HG03064 (cell line): ENCODE data around the gene CACNA1D.

ENCODE experiments used
- ATAC-seq: cut with Tn5 transposase; IDR thresholded peaks from one replicate; pipeline ENCODE4 v1.9.1; 2021; ENCODE audit warnings: low read depth; ENCODE audit not compliant: unreplicated experiment

The CACNA1D gene

DNA sequence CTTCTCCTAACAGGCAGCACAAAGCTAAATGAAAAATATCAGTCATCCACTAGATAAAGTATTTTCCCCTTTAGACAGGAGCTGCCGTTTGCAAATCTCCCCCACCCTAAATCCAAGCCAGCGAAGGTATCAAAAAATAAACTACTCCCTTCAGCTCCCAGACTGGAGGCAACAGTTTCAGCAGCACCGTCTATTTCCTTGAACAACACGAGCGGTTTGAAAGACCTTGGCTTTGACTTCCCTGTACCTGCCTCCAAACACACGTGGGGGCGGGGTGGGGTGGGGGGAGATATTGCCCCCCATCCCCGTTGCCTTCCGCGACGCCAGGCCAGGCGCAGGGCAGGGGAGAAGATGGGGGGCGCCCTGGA, 832 bp upstream of the CACNA1D start:
- ATAC-seq, result no peak

DNA sequence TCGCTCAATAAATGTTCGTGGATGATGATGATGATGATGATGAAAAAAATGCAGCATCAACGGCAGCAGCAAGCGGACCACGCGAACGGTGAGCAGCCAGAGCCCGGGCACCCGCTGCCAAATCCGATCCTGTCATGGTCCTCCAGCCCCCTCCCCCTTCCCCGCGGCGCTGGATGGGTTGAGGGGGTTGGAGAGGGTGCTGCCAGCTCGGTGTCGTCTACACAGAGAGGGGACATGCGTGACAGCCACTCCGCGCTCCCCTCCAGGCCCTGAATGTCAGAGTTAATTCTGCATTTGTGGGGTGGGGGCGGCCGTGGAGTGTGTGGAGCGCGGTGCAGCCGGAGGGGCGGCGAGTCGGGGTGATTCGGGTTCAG, 722 bp downstream of the CACNA1D start:
- ATAC-seq, result no peak

DNA sequence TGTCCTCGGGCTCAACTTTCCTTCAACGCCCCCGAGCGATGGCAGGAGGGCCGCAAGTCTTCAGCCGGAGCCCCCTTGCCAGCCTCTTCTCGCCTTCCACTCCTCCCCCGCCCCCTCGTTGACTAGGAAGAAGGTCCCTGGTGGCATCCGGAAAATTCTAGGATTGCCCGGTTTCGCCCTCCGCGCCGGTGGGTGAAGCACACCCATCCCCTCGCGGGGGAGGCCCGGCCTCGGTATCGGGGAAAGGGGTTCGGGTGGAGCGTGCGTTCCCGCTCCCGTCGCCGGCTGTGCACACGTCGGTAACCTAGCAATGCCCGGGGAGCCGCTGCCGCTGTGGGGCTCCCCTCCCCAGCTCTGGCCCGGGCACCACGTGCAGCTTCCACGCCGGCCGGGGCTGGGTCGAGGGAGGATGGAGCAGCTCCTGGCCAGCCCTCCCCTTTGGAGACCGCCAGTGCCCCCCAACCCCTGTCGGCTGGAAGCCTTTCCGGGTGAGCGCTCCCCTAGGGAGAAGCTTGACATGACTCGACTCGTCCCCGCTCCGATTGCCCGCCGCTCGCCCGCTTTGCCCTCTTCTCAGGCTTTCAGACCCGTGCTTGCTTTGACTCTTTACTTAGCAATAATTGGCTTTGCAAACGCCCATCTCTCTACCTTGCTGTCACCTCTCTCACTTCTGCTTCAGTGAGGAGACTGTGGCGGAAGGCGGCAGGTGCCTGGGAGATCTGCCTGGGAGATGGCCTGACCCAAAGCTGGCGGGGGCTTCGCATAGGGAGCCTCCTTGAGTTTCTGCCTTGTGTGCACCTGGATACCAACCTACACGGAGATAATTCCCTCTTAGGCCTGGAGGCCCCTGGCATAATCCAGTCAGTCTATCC, 1.3 kb downstream of the CACNA1D start:
- ATAC-seq, result no peak

DNA sequence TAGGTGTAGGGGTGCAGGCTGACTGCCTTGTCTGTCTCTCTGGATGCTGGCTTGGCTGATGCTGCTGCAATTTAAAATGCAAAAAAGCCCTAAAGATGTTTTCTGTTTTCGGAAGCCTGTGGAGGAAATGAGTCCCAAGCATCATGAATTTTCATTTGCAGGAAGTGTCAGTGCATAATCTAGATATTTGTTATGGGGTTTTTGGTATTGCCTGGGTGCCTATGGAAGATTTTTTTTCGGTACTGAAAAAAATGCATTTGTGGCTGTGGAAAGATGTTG, 1.9 kb downstream of the CACNA1D start:
- ATAC-seq, result no peak

DNA sequence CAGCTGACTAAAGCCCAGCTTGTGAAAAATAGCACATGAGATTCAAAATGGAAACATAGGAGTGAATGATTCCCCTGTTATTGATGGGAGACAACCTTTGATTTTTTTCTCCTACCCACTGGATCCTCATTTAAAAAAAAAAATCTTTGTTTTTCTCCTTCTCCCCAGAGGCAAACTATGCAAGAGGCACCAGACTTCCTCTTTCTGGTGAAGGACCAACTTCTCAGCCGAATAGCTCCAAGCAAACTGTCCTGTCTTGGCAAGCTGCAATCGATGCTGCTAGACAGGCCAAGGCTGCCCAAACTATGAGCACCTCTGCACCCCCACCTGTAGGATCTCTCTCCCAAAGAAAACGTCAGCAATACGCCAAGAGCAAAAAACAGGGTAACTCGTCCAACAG, 2.6 kb downstream of the CACNA1D start:
- ATAC-seq, result no peak

DNA sequence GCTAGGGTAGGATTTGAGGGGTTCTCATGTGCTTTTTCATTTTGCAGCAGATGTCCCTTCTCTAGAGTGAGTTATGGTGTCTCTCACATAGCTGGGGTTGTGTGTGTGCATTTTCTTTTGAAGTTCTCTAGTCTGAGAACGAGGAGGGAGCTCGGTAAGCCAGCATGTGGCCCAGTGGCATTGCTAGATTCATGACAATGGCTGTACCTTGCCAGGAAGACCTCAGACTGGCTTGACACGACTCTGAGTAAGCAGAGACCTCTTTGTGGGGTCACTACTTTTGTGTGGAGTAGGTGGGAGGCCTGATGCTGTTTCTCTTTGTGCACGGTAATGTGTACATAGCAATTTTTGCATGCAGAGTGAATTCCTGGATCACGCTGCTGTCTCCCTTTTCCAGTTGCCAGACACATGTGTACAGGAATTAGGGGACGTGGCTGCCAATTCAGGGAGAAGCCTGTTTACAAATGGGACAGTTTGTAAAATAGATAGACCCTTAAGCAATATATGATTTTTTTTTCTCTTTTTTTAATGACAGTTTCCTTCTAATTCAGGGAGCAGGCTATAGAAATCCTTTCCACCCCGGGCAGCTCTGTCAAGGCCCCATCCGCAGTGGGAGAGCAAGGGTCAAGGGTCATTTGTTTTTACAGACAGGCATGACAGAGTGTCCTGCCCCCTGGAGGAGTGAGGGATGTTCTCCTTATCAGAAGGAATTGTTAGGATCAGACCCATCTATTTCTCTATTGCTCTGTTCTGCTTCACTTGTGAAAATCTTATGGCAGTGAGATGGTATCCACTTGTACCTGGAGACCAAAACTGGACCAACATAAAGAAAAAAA, 4.6 kb downstream of the CACNA1D start:
- ATAC-seq, result no peak

DNA sequence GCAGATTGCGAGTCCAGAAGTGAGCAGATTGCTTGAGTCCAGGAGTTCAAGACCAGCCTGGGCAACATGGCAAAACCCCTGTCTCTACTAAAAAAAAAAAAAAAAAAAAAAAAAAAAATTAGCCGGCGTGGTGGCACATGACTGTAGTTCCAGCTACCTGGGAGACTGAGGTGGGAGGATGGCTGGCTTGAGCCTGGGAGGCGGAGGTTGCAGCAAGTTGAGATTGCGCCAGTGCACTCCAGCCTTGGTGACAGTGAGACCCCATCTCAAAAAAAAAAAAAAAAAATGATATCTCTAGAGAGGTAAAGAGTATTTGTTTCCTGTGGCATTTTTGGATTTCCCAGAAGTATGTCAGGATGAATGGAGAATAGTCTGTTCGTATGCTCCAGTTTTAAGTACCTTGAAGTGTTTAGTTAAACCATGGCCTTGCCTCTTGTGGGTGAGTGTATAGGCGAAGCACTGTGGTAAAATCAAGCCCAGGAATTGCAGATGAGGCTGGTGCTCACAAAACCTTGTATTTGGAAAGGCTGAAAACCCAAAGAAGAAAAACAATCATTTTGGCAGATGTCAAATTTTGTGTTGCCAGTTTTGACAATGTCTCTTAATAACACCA, 5.9 kb downstream of the CACNA1D start:
- no peak for ATAC-seq

DNA sequence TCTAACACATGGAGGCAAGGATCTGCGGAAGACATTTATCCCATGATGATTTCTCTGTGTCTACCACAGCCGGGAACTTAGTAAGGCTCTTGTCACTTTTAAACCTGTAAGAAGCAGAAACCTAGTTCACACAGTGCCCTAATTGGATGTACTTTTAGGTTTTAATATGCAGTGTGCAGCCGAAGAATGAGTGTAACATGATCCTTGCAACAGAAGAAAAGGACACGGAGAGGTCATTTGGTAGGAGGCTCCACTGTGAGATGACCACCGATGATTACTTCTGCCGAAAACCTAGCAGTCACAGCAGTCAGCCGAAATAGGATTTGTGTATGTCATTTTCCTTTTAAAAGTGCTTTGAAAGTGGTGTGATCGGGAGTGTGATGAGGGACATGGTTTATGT, 6.8 kb downstream of the CACNA1D start:
- ATAC-seq, result no peak

DNA sequence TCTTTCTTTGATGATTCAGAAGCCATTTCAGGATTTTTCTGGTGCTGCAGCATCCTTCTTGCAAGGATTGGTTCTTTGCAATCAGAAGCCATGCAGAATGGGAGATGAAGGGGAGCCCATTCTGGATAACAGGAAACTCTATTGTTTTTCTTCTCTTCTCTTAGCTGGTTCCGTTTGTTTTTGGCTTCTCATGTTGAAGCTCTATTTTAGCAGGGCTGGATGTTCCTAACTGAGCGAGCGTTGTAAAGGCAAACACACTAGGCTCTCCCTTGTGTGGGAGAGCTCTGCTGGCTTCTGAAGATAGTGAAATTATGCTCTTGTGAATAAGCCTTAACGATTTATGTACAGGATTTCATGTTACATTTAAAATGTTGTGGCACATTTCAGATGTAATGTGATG, 8.3 kb downstream of the CACNA1D start:
- ATAC-seq, result no peak

DNA sequence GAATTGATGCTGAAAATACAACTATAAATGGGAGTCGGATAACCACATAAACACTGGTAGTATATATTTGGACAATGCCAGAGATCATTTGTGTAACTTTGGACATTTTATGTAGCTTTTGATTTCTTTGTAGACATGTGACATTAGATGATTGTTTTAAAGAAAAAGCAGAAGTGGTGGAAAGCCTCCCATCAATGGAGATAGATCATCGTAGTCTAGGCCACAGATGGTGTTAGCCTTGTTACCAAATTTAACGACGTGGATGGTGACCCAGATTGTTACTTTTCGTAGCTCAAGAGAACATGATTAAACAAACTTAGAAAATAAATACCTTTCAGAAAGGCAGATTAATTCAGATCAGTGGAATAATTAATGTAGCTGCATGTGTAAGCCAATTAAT, 8.8 kb downstream of the CACNA1D start:
- ATAC-seq, result no peak

DNA sequence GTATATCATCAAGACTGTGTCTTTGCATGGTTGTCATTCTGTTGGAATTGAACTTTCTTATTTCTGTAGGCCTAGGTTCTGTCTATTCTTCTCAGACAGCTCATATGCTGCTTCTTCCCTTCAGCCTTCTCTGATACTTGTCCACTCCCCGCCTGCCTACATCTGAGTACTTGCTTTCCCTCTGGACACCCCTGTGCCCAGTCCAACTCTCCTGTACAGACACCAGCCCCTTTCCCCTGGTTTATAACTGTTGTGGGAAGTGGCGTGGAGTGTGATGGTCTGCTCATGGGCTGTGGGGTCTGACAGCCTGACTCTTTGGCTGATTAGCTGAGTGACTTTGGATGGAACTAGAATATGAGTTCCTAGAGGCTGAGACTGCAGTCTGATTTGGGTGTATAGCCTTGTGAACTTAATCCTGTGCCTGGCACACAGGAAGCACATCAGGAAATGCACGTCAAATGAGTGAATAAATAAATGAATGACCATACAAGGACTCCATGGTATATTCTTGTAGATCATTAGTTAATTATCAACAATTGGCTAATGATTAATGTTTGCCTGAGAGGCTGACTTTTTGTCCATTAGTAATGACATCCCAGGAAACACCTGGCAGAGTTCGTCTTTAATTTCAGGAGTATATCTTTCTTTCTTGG, 11.8 kb downstream of the CACNA1D start:
- no peak for ATAC-seq

DNA sequence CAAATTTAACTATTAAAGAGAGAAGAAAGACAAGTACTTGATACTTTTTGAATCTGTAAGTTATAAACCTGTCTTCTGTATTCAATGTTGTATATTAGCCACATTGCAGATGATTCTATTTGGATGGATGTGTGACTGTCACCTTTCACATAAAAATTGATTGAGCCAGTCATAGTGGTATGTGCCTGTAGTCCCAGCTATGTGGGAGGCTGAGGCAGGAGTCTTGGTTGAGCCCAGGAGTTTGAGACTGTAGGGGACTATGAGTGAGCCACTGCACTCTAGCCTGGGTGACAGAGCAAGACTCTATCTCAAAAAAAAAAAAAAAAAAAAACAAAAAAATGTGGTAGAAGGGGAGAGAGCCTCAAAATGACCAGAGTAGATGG, 12.3 kb downstream of the CACNA1D start:
- ATAC-seq, result no peak

DNA sequence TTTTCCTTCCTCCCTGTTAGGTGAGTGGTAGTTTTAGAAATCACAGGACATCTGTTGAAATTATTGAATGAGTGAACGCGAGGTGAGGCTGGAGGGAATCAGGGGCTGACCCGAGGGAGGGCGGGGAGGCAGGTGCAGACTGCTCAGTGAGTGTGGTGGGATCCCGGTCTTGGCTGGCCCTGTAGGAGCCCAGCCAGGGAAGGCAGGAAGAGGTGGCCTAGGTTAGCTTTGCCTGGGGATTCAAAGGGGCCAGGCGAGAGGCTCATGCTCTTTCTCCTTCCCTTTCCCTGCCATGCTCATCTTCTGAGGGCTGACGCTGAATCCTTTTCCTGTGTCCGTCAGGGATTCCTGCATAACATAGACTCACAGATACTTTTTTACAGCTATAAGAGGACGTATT, 15.1 kb downstream of the CACNA1D start:
- ATAC-seq, result no peak

DNA sequence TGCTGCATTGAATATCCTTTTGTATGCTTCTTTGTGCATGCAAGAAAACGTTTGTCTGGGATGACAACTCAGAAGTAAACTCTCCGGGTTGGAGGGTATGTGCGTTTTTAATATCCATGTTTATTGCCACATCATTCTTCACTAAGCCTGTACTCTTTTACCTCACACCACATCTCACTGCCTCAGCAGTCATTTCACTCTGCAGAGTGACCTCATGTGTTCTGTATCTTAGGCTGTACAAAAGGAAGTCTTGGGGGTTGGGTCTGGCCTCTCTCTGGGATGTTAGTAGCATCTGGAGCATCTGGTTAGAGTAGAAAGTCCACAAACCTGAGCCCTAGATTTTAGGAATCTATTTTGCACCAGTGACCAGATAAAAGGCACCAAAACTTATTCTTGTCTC, 16.1 kb downstream of the CACNA1D start:
- ATAC-seq, result no peak

DNA sequence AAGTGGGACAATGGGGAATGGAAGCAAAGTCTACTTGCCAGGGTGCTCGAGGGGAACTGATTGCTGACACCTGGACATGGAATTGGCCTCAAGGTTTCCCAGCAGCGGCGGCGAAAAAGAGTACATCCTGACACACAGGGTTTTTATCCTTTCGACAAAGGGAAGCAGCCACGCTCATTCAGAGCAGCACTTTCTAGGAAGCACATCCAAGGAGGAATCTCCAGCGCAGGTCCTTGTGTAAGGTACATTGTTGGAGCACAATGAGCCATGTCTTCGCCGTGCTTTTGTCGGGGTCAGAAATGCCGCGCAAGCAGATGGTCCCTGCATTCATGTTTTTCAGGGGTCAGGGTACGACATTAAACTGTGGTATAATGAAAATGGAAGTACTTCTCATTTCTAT, 16.8 kb downstream of the CACNA1D start:
- ATAC-seq, result no peak

DNA sequence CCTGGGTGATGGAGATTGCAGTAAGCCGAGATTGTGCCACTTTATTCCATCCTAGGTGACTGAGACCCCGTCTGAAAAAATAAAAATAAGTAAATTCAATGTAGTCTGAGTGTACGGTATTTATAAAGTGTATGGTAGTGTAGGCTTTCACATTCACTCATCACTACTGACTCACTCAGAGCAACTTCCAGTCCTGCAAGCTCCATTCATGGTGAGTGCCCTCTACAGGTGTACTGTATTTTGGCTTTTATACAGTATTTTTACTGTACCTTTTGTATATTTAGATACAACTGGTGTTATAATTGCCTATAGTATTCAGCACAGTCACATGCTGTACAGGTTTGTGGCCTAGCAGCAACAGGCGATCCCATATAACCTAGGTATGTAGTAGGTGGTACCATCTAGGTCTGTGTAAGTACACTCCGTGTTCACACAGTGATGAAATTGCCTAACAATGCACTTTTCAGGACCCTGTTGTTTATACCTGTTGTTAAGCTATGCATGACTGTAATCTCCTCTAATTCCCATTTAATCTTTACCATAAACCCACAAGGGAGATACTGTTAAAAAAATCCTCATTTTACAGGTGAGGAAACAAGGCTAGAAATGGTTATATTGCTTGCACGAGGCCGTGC, 19.3 kb downstream of the CACNA1D start:
- no peak for ATAC-seq

DNA sequence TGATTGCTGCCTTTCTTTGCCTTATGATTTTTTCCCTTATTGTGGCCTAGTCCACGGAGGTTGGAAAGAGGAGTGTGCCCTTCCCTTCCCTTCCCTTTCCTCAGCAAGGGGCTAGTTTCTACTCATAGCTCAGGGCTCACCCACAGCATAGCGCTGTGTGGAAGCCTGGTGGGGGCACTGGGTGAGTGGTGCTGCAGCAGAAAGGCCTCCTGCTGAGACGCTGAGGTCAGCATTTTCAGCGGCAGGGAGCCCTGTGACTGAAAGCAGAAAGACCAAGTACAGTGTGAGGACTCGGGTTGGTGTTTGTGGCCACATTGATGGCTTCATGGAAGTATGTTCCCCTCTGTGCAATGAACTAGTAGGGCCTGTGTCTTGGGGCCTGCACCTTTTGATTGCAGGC, 21.9 kb downstream of the CACNA1D start:
- ATAC-seq, result no peak

DNA sequence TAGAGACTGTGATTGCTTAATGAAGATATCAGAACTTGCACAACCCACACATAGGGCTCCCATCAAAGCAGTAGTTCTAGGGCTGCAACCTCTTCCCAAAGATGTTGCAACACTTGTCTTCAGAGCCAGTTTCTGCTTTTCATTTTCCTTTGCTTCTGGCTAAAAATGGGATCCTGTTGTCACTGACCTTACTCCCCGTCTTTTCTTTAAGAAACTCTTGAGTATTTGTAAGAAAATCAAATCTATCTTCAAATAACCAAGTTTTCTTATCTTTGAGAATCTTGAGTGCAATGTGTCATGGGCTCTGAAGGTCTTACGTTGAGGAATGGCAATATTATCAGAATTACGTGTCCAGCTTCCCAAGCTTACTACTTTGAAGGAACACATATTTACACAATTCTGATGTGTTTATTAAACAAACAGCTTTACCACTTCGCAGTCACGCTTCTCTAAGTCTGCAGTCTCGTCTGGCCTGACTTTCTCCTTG, 24.1 kb downstream of the CACNA1D start:
- no peak for ATAC-seq

DNA sequence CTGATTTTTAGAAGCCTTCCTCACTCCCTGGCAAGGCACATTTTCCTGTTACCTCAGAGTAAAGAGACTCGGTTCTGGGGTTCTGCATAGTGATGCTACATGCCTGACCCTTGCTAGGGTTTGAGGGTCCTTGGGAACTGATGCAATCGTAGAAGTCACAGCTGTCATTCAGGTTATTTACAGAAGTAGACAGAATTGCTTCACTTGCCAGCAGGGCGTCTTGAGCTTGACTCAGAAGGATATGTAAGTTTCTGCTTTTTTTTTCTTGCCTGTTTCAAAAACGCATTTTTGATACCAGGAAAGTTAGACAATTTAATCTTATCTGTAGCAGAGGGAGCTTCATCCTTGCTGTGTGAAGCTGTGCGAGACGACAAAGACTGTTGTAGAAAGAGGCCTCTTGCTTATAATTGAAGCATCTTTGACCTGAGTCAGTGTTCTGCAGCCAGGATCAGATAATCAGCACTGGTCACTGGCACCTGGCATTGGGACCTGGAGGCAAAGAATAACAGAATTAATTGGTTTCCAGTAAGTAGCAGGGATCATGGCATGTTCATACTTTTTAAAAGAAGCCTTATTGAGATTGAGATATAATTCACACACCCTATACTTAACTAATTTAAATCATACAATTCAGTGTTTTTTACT, 24.8 kb downstream of the CACNA1D start:
- no peak for ATAC-seq

DNA sequence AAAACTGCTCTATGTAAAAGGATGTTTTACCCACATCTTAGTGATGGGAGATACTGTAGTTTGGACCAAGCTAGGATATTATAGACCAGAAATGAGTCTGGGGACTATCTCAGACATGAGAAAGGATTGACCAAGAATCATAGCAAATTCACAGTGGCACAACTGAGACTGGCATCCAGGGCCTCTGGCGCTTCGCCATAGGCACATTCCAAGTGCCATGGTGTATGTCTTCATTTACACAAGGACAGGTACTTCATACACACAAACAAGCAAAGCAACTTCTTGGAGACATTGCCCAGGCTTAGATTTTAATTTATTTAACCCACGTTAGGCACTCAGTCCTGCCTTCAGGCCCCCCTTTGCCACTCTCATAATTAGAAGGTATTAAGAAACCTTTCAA, 28.9 kb downstream of the CACNA1D start:
- no peak for ATAC-seq
